NCI-H2107 treated with DMSO at 0.1 percent for 48 hours (cell line): Measurements from ENCODE around the gene HOXC12.

Experiments used
- DNase-seq: peaks from one replicate; lab custom pipeline; 2025; ENCODE audit not compliant: unreplicated experiment; lab: John Stamatoyannopoulos, UW

The HOXC12 gene

DNA sequence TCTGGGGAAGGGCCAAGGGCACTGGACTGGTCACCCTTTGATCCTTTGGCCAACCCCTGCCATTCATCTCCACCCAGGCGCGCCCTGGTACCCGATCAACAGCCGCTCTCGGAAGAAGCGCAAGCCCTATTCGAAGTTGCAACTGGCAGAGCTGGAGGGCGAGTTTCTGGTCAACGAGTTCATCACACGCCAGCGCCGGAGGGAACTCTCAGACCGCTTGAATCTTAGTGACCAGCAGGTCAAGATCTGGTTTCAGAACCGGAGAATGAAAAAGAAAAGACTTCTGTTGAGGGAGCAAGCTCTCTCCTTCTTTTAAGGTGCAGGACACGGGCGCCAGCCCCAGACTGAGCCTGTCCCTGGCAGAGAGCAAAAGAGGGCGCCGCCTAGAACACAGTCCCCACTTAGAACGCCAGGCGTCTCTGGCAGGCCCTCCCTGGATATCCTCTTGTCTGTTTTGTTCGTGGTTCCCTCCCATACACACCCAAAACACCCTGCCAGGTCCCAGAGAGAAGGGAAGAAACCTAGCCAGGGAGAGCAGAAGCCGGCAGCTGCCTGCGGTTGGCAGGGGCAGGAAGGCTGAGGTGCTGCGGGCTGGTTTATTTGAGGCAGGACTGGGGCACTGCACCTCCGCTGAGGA is 1.7 kb downstream of the HOXC12 start:
- no peak for DNase-seq

DNA sequence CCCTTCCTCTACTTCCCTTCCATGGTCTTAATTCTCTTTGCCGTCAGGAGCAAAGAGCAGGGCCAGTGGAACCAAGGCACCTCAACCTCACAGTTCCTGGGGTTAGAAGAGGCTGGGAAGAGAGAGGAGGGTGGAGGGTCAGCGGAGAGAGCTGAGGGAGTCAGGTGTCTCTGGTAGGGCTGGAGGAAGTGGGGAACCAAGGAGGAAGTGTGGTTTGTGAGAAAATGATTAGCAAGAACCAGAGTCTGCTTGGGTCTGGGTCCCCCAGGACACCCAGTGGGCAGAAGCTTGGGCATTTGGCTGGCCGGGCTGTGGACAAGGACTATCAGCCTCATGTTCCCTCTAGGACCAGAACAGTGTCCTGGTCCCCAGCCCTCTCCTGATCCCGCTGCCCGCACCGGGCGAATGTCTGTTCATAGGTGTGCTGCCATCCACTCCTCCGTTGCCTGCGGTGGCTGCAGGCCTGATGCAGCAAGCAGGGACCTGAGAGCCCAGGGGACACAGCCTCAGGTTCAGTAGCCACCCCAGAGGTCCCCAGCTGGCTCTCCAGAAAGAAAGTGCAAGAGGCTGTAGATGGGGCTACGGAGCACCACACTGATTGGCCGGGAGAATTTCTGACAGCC is 2.3 kb downstream of the HOXC12 start:
- DNase-seq, result no peak

DNA sequence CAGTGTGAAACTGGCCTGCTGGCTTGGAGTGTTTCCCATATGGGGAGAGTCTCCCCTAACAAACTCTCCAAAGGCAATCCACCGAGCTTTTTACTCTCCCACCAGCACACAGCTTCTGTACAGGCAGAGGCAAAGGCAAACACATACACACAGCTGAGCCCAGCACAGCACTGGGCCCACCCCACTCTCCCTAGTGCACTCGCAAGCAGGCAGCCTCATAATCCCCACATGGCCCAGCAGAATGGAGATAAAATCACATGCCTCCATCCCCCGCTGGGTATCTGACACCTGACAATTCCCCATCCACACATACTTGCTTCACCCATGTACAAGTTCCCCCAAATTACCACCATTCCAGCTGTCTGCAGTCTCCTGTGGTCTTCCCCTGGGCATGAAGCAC is 3.4 kb downstream of the HOXC12 start:
- no peak for DNase-seq

DNA sequence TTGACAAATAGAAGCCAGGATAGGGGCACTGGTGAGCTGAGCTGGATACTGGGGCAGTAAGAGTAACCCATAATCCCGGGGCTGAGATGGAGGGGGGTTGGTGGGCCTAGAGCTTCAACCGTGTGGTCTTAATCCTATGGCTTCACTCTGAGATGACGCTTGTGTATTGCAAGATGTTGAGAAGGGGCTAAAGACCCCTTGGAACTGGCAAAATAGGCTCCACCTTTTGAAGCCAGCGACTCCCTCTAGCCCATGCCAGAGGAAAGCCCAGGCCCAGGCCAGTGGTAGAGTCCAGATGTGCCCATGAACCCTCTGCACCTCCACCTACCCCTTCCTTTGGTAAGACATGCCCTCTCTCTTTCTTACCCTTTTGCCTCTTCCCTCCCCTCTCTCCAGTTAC is 4.6 kb downstream of the HOXC12 start:
- DNase-seq, result no peak

DNA sequence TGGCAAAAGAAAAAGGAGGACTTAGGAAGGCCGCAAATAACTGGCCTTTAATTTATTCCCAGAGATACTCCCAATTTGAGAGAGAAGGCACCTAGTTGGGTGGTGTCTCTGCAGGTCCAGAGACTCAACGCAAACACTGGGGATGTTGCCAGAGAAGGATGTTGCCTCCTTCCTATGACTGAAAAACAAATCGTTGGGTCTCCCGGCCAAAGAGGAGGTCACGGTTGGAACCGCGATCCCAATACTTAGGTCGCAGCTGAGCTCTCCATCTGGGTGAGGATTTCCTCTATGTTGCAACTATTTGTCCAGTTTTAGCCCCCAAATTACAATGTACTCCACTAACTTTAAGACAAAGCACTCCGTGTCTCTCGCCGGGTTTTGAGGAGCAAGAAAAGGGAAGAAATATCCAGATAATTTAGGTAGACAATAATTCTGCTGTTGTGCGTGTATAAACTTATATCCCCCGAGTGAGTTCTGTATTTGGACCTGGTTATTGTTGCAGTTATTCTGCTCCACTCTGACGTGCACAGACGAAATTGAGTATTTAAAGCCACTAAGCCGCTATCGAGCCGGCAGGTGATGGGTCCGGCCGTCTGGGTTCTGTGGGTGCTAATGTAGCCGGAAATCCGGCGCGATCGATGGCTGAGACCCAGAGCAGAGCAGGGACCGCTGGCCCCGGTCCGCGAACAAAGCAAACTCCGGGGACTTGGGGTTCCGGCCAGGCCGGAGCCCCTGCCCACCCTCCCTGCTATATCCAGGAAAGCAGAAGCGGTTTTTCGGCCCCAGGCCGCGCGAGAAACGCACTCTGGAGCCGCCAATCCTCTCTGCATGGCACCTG is 5.7 kb downstream of the HOXC12 start:
- DNase-seq, result no peak

DNA sequence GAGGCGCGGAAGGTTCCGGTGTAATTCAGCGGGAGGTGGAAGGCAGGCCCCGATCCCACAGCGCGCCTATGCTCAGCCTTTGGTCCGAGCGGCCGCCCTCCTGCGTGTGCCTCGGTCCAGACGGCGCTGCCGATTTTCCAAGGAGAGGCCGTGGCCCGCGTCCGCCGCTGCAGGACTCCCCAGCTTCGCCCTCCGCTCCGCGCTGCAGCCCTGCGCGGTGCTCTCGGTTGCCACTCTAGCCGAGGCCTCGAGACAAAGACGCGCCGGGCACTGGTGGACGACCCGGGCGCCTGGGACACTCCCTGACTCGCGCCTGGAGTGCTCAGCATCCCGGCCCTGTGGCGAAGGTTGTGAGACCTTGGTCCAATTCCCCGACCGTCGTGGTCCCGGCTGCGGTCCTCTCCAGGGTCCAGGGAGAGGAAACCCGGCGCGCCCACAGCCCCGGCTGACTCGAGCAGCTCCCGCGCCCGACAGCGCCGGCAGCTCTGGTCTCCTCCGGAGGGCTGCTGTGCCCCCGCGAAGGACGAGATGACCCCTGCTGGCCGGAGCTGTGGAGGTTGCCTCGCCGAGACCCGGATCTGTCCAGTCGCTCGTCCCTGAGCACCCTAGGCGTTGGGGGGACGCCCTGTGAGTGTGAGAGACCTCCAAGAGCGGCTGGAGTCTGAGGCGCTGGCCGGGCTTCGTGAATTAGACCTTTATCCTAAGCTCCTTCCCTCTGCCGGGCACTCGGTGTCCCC is 6.5 kb downstream of the HOXC12 start:
- DNase-seq, result no peak

DNA sequence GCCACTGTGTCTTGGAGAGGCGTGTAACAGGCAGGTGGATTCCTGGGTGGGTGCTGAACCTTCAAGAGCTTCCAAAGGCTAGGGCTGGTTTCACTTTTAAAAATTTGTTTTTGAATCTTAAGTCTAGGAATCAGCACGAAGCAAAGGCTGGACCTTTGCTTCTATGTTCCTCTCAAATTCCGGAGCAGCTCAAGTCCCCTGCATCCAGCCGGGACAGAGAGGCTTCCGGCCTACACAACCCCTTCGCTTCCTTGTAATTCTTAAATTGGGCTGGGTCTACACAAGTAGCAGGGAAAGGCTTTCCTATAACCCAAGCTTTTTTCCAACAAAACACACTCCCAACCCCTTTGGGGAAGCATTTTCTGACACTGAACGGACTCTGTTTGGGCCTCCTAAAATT is 8.3 kb downstream of the HOXC12 start:
- DNase-seq, result no peak

DNA sequence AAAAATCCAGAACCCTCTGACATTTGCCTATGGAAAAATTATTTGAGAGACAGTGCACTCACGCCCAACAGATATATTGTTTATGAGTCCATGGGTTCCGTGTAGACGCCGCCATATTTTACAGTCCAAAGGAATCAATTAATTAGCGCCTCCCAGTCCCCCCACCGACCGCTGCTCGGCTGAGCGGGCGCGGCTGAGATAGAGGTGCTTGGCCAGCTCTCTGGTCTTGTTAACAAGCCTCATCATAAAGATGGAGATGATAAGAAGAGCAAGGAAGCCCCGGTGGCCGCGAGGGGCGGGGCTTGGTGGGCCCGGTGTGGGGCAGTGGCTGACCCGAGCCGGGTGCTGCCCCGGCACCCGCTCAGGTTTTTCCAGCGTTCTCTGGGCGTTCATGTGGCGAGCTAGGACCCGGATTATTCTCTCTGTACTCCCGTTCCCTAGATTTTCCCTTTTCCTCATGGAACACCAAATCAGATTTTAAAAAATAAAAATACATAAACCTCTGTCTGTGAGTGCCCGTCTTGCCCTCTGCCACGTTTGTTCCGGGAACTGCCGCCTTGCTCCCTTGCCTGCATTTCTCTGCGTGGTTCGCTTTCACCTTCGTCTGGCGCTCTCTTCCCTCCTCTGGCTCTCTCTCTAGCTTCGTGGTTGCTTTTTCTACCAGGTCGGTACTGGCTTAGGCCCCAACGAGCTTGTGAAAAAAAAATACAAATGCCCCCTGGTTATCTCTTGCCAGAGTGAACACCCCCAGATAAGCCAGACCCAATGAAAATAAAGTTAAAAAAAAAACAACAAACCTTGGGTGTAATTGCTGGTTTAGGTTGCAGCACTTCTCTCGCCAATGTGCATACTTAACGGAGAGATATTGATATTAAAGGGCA is 9.0 kb downstream of the HOXC12 start:
- no peak for DNase-seq

DNA sequence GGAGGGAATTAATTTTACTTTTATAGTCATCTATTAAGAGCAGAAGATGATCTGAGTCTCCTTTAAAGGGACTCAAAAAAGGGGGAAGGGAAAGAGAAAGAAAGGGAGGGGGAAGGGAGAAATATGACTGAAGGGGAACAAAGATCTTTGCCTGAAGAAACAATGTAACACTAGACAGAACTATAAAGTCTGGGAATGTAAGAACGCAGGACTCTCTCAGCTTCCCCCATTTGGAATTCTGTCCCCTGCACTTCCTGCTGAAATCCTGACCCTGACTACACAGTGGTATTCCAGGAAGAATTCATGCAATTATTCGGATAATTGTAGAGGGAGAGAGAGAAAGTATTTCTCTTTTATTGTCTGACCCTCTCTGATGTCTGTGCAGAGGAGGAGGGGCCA is 9.6 kb downstream of the HOXC12 start:
- no peak for DNase-seq

DNA sequence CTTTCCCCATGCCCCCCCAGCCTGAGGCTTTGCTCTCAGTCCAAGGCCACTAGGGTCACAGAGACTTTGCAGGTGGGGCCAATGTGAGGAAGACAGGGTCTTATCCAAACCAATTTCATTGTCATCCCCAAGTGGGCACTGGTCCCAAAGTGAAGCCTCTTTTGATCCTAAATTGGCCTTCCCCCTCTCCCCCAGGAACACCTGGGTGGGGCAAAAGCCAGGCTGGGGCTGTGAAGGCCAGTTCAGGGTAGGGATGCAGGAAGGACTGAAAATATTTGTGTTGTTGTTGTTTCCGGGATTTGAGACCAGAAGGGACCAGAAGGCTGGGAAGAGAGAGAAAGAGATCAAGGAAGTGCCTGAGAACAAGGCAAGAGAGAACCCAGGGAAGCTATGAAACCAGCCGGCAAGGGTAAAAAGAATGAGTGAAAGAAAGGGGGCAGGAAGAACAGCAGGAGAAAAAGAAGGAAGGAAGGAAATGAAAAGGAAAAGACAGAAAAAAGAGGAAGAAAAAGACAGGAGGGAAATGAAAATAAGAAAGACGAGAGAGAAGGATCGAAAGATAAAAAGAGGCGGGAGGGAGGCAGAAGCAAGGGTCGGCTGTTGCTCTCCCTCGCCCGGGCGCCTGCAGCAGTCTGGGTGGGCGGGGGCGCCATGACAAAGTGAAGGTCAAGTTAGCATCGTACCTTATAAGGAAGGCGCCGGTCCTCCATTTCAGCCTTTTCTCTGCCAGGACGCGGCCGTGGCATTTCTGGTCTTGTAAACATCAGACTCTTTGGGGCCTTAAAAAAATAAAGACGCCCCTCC is 10.8 kb downstream of the HOXC12 start:
- DNase-seq, result no peak

DNA sequence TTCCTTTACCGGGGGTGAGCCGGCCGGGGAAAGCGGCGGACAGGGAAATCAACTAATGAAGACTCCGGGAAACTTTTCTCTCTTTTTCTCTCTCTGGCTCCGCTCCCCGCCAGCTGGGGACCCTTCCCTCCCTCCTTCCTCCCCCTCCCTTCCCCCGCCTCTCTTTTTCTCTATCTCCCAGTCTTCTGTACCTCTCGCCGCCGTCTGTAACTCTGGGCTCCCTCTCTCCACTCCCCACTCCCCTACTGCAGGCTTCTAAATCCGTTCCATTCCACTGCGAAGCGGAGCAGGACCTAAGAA is 11.3 kb downstream of the HOXC12 start:
- no peak for DNase-seq

DNA sequence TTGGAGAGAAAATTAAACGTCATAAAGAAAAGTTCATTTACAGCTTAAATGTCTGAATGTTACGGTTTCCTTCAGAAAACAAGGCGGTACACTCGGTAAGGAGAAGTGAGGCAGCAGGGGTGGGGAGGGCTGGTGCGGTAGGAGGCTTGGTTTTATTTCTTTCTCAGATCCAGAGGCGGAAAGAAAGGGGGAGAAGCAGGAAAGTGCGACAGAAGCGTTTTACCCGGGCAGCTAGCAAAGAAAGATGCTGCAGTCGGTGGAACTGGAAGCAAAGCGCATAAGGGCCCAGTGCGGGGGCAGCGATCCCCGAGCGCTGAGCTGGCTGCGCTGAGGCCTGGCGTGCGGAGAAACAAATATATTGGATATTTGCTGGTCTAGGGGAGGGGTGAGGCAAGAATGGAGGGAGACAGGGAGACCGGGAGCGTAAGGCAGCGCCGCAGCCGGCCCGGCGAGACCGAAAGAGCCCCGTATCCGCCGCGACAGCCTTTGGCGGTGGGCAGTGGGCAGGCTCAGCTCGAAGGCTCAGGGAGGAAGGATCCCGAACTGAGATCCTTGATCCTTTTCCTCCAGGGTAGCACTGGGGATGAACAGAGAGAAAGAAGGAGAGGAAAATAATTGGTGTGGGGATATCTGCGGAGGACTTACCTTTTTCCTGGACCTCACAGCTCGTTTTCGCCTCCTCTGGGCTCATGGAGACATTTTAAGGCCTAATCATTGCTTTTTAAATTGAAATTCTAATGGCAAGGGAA is 11.9 kb downstream of the HOXC12 start:
- DNase-seq, result no peak

DNA sequence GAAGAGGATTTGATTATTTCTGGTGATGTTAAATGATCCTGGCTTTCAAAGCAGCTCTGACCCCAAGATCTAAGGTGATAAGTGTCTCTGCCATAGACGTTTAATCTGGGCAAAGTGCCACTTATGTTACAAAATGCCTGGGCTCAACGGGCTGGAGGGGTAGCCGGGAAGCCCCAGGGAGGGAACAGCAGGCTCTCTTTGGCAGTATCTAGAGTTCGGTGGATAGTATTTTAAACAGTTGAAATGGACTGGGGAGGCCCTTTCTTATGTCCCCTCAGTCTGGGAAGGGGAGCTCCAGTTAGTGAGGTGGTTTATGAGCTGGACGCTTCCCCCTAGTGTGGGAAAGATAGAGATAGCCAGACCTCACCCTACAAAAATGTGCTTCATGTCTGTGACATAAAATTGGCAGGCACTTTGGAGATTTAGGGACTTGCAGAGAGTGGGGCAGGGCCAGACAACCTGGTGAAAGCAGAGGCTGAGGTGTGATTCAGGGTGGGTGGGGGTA is 12.8 kb downstream of the HOXC12 start:
- DNase-seq, result no peak

DNA sequence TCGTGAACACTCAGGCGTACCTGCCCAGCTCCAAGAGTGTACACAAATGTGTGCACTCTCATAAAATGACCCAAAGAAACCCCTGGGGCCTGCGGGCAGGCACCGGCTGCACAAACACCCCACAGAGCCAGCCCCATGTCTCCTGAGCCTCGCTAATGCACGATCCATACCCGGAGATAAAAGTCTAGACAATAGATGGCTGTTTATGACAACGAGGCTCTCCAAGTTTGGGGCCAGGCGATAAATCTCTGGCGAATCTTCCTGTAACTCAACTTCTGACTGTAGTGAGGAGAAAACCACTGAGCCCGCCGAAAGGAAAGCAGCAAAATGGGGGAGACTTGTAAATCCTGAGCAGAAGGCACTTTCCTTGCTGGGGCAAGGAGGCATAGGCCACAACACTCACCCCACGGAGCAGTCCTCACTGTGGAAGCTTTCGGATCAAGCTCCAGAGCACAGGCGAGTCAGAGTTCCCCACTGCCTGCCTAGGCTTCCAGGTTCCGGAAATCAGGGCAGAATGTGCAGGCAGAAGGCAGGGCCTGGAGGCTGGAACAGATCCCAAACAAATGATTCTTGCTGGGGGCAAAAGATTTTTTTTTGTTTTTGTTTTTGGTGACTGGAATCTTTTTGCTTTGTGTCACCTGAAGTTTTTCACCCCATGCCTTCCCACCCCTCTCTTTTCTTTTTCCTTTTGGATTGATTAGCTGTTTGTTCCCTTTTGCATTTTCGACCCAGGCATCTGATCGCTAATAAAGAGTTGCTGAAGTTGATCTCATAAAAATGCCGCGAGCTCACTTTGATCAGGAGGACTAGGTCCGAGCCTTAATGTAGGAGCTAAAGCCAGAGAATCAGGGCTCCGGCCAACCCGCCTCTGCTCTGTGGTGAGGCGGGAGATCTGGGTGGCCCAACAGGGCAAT is 13.8 kb downstream of the HOXC12 start:
- no peak for DNase-seq

DNA sequence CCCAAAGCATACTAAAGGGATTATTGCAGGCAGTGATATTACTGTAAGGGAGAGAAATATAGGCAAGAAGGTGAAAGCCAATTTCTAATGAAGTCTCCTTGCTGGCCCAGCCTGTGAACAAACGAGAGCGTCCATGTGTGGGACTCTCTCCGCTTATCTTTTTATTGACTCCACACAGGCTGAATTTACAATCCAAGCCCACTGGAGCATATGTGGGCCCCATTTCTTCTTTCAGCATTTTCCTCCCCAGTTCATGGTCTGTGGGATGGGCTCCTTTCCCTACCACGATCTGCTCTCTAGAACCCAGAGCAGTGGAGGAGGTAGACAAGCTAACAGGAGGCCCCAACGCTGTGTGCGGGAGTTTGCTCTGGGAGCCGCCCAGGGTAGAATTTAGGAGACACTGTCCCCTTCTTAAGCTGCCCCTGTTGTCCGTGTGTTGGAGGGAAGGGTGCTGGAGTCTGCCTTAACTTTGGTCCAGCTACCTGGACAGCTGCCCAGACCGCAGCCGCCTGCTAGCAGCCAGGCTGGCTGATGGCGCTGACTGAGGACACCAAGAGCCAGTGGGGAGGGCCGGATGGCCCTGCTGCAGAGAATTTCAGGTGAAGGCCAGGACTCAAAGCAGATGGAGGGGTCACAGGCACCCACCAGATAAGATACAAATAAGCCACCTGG is 15.0 kb downstream of the HOXC12 start:
- DNase-seq, result no peak

DNA sequence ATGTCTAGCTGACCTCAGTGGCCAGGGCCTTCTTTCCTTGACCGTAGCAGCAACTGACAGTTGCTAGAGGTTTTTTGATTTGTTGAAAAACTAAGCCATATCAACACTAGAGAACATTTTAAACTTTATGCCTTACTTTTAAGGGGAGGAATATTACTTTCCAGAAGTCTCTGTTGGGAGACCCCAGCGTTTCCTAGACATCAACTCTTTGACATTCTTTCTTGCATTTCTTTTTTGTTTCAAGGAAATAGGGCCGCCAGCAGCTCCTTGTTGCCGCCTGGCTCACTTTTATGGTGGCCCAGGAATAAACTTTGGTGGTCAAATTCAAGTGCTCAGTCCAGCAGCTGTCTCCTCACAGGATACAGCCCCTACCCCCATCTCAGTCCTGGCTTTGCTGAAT is 15.7 kb downstream of the HOXC12 start:
- no peak for DNase-seq

DNA sequence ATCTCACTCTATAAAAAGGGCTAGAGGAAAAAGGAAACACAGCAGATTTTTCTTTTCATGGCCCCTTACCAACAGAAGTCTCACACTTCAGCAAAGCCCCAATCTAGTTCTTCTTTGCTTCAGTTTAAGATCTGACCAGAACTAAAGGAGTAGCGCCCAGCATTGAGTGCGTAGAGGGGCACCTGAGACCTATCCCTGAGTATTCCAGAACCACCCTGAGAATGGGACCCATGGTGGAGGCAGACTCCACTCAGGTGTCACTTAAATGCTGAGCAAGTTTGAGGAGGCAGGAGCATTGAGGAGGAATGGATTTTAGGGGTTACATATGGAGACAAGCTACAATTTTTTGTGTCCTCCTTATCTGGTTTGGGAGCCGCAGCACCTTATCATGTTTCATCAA is 16.4 kb downstream of the HOXC12 start:
- no peak for DNase-seq

DNA sequence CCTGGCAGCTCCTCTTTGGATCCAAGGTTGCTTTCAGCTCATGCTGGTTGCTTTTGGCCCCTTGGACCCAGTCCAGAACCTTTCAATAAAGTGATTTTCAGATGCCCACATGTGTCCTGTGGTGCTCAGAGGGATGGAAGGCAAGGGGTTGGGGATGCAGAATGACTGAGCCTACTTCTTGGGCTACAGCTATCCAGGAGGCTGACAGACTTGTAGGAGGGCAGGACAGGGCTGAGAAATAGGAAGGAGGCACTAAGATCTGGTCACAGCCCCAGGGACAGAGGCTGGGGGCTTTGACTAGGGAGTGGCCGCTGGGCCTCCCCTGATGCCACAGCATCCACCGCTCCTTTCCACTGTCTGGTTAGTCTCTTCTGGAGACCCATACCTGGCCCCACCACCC is 17.0 kb downstream of the HOXC12 start:
- DNase-seq, result no peak
